ENCODE measurements around the gene ARMC6.

Gene ARMC6

DNA sequence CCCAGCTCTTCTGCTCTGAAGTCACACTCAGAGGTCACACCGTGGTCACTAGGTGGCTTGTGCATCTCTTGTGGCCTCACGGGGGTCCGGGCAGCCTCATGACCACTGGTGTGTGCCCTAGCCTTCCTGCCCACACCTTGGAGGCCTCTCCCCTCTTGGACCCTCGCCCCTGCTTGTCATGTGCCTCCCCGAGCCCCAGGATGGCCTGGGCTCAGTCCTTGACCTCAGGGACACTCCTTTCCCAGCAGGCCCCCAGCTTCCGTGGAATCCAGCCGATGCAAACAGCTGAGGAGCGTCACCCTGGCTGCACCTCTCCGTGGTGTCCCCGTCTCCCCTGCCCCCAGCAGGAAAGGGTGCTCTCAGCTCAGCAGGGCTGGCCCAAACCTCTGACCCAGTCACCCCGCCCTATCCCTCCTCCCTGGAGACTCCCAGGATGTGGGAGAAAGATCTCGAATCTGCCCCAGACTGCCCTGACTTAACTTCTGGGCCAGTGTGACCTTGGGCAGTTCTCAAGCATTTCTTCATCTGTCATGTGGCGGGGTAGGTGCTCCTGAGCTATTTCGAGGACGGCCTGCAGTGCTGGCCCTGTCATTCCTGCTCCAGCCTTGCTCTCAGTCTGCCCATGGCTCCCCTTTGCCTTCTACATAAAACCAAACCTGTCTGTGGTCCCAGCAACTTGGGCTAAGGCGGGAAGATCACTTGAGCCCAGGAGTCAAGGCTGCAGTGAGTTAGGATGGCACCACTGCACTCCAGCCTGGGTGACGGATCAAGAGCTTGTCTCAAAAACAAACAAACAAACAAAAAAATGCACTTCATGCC lies 25.8 kb downstream of the ARMC6 start:
- Histone ChIP-seq H3K27me3 (ENCODE audit: control insufficient read depth, insufficient read depth, low read length) (no peaks in the 10 kb centered on the region), H3K4me1 (ENCODE audit: control insufficient read depth, insufficient read depth, low read length) (no peaks in the 10 kb centered on the region), H3K9ac (ENCODE audit: low read length) (no peak overlapping the region), H3K4me3 (ENCODE audit: low read length) (no peak overlapping the region), H3K36me3 (ENCODE audit: control insufficient read depth, insufficient read depth, low read length) (peaks cover 24% of the 10 kb centered on the region), H3K27ac (ENCODE audit: low read depth, low read length) (no peak overlapping the region)

DNA sequence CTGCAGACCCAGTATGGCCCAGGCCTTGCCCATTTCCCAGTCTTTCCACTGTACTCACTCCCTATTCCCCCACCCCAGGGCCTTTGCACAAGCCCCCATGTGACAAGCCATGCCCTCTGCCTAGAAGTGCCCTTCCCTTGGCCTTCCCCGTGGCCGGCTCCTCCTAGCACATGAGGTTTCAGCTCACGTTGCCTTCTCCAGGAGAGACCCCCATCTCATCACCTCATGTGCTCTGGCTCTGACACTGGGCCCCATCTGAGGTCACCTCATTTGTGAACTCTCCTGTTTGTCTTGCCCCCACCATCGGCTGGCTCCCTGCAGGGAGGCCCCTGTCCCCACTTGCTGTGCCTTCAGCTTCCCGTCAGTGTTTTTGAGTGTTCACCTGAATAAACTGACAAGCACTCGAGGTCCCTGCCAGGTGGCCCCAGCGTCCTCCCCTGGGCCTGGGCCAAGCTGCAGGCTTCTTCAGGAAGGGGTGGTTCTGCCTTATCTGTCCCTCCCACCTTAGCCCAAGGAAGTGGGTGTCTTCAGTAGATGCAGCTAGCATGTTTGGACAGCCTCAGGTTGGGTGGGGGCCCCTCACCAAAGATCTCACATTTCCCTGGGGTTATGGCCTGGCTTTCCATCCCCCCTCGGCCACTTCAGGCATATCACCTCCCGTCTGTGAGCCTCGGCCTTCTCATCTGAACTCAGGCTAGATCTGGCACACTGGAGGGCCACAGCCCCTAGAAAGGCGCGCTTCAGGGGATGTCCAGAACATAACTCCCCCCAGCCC lies 26.6 kb downstream of the ARMC6 start:
- peaks cover 6% of the 10 kb centered on the region for H3K4me1 ChIP-seq (ENCODE audit: control insufficient read depth, insufficient read depth, low read length)
- no peak overlapping the region for H3K9ac ChIP-seq (ENCODE audit: low read length)
- H3K36me3 ChIP-seq (ENCODE audit: control insufficient read depth, insufficient read depth, low read length) = peaks cover 20% of the 10 kb centered on the region
- H3K27me3 ChIP-seq (ENCODE audit: control insufficient read depth, insufficient read depth, low read length) = no peaks in the 10 kb centered on the region
- no peak overlapping the region for H3K27ac ChIP-seq (ENCODE audit: low read depth, low read length)
- H3K4me3 ChIP-seq (ENCODE audit: low read length) = no peak overlapping the region

DNA sequence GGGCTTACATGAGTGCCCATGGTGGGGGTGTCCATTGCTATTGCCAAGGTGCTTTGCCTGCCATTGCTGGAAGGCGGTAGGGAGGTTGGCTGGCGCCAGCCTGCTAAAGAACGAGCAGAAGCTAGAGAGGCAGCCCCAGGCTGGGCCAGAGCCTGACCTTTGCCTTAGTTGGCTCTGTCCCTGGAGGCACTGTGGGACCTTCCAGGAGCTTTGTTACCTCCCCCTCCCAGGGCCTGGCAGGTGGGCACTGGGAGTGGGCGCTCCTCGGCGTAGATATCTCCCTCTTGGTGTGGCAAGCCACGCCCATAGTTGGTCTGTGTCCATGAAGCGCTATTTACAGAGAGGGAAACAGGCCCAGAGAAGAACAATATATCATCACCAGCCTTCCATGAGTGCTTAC lies 28.1 kb downstream of the ARMC6 start:
- Histone ChIP-seq H3K36me3 (ENCODE audit: control insufficient read depth, insufficient read depth, low read length) (peaks cover 12% of the 10 kb centered on the region), H3K4me1 (ENCODE audit: control insufficient read depth, insufficient read depth, low read length) (peaks cover 6% of the 10 kb centered on the region), H3K9ac (ENCODE audit: low read length) (no peak overlapping the region), H3K27ac (ENCODE audit: low read depth, low read length) (no peak overlapping the region), H3K4me3 (ENCODE audit: low read length) (no peak overlapping the region), H3K27me3 (ENCODE audit: control insufficient read depth, insufficient read depth, low read length) (no peaks in the 10 kb centered on the region)

DNA sequence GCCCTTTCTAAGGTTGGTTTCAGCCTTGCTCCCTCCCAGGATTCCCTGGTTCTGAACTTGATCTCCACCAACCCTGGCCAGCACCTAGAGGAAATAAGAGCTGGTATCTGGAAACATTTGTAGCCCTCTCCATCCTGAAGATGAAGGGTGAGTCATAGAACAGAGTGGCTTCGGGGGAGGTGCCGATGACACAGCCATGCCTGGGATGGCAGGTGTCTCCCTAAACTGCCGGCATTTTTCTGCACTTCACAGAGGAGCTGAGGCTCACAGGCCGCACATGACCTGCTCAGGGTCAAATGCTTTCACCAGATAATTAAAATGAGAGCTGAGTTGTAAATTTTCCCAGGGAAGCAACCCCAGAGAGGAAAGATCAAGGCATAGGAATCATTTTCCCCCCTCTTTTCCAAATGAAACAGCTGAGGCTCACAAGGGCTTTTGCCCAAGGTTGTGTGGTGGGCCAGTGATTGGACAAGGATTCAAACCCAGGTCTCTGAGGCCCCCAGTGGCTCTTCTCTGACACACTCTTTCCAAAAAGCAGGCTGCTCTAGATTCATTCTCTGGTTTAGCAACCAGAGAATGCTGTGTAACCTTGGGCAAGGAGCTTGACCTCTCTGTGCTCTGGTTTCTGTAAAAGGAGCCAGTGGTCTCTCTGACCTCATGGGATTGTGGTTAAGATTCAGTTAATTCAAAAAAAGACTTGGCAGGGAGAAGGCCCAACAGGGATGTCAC lies 29.2 kb downstream of the ARMC6 start:
- H3K4me1 ChIP-seq (ENCODE audit: control insufficient read depth, insufficient read depth, low read length) = peaks cover 6% of the 10 kb centered on the region
- peak overlapping the region; percentile 91 for H3K4me3 ChIP-seq (ENCODE audit: low read length)
- peak overlapping the region; percentile 25 for H3K9ac ChIP-seq (ENCODE audit: low read length)
- H3K27me3 ChIP-seq (ENCODE audit: control insufficient read depth, insufficient read depth, low read length) = no peaks in the 10 kb centered on the region
- H3K36me3 ChIP-seq (ENCODE audit: control insufficient read depth, insufficient read depth, low read length) = peaks cover 3% of the 10 kb centered on the region
- H3K27ac ChIP-seq (ENCODE audit: low read depth, low read length) = peak overlapping the region; percentile 34

DNA sequence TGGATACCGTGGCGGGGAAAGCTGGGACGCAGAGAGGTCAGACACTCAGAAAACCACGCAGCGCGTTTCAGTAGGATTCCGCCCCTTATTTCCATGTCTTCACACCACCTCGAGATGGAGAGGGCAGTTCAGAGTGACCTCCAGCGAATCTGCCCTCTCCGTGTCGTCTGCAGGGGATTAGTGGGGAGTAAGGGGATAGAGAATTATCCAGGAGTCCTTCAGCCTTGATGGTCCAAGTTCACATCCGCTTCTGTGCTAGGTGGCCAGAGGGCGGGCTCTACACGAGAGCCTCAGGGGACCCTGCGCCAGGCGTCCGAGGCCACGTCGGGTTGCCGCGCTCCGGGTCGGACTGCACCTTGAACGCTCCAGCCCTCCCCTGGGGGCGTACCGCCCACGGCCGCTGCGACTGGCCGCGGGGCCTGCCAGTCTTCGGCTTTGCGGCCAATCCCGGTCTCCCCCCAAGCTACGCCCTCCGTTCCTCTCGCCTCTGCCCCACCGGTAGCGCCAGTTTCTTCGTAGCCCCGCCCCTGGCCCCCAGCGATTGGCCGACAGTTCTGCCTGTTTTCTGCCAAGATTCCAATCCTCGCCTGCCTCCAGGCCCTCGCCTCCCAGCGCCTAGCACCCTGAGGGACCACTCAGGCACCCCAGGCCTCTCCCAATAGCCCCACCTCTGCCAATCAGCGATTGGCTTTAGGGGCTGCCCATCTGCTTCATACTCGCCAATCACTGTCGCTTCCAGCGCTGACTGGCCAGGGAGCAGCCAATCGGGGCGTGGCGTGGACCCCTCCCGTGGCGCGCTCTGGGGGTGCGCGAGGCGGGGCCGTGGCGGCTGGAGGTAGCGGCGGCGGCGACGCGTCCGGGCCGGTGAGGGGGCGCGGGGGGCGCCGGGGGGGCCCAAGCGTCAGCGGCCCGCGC lies 30.0 kb downstream of the ARMC6 start, which contains the start of gene SLC25A42:
TSS of gene SLC25A42 (plus strand) at position 812 of the 915 bp plus-strand sequence. CDS start 32,131 bp downstream, outside the sequence.
- H3K27ac ChIP-seq (ENCODE audit: low read depth, low read length) = peak within 1 kb of the TSS; percentile 34
- peaks cover 3% of the 10 kb centered on the region for H3K36me3 ChIP-seq (ENCODE audit: control insufficient read depth, insufficient read depth, low read length)
- peak within 1 kb of the TSS; percentile 91 for H3K4me3 ChIP-seq (ENCODE audit: low read length)
- H3K9ac ChIP-seq (ENCODE audit: low read length) = peak within 1 kb of the TSS; percentile 66
- peaks cover 6% of the 10 kb centered on the region for H3K4me1 ChIP-seq (ENCODE audit: control insufficient read depth, insufficient read depth, low read length)
- no peaks in the 10 kb centered on the region for H3K27me3 ChIP-seq (ENCODE audit: control insufficient read depth, insufficient read depth, low read length)

DNA sequence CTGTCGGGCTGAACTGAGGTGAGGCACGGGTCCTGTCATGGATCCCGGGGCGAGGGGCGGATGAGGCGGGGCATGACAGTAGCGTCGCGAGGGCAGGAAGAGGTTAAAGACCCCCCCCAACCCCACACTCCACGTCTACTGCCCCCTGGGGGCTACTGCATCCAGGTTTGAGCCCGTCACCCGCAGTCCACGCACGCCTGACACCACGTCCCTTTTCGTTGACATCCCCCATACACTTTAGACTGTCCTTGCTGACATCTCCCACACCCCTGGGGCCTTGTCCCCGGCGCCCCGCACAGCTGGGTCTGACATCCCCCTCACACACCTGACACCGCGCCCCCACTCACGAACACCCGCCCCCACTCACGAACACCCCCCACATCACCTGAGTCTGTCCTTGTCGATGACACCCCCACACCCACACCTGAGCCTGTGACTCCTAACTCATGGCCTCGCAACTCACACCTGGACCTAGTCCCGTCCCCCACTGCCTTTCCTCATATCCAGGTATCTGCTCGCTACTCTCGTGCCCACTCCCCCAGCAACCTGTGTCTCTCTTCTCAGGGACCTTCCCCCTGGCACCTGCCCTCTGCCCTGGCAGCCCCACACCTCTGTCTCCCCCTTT lies 30.8 kb downstream of the ARMC6 start:
- Histone ChIP-seq H3K9ac (ENCODE audit: low read length) (peak overlapping the region; percentile 38), H3K4me1 (ENCODE audit: control insufficient read depth, insufficient read depth, low read length) (peaks cover 6% of the 10 kb centered on the region), H3K4me3 (ENCODE audit: low read length) (peak overlapping the region; percentile 91), H3K27ac (ENCODE audit: low read depth, low read length) (no peak overlapping the region), H3K27me3 (ENCODE audit: control insufficient read depth, insufficient read depth, low read length) (no peaks in the 10 kb centered on the region), H3K36me3 (ENCODE audit: control insufficient read depth, insufficient read depth, low read length) (peaks cover 3% of the 10 kb centered on the region)

DNA sequence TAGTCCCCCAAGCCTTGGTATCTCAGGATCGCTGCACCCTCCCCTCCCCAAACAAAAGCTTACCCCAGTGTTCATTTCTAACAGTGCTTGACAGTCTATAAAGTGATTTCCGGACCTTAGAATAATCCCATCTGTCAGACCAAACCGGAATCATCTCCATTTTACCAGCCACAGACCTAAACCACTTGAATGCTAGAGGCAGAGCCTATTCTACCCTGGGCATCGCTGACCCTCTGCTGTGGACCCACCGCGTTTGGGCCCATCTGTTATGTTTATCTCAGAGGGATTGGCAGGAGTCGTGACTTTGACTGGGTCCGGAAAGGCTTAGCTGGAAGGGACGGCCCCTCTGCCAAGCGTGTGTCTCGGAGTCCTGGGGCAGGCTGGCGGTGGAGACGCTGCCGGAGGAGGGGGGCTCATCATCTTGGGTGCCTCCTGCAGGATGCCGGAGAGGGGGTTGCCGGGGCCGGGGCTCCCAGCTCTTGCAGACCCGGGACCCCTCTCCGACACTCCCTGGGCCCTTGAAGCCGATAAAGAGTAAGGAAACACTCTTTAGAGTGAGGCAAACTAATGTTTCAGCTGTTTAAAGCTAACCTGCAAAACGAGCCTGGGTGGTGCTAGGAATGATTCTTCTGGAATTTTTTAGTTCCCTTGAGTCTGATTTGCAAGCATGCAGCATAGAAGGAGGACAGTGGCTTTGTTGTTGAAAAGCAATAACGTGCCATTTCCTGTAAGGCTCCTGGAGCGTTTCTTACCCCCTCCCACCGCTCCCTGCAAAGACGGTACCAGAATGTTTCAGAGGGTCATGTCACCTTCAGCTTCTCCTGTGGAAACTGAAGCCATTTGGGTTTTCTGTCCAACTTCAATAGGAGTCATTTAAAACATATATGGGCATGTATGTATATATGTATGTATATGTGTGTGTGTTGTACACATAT lies 31.7 kb downstream of the ARMC6 start:
- no peak overlapping the region for H3K27ac ChIP-seq (ENCODE audit: low read depth, low read length)
- H3K4me3 ChIP-seq (ENCODE audit: low read length) = peak overlapping the region; percentile 91
- H3K27me3 ChIP-seq (ENCODE audit: control insufficient read depth, insufficient read depth, low read length) = no peaks in the 10 kb centered on the region
- peak overlapping the region; percentile 66 for H3K9ac ChIP-seq (ENCODE audit: low read length)
- no peaks in the 10 kb centered on the region for H3K36me3 ChIP-seq (ENCODE audit: control insufficient read depth, insufficient read depth, low read length)
- H3K4me1 ChIP-seq (ENCODE audit: control insufficient read depth, insufficient read depth, low read length) = peaks cover 6% of the 10 kb centered on the region

DNA sequence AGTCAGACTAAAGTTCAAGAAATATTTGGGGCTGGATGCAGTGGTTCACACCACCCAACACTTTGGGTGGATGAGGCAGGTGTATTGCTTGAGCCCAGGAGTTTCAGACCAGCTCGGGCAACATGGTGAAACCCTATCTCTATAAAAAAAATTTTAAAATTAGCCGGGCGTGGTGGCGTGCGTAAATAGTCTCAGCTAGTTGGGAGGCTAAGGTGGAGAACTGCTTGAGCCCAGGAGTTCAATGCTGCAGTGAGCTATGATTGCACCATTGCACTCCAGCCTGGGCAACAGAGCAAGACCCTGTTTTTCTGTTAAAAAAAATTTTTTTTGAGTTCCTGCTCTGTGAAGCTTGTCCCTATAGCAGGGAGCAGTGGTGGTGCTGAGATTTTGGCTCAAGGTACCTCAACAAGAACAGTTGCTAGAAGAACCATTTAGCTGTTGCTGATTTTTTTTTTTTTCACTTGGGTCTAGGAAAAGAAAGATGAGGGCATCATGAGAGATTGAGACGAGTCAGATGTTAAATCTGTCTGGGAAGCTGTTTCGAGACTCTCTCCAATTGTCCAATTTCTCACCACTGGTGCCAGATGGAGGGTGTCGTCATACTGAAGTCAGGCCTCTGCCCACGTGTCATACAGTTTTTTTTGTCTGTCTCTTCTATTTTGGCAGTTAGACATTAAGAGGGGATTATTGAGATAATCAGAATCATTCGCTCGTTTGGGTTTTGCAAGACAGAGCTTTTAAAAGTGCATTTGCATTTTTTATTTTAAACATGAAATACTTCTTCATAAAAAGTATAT lies 34.1 kb downstream of the ARMC6 start:
- Histone ChIP-seq H3K4me1 (ENCODE audit: control insufficient read depth, insufficient read depth, low read length) (peaks cover 6% of the 10 kb centered on the region), H3K27me3 (ENCODE audit: control insufficient read depth, insufficient read depth, low read length) (no peaks in the 10 kb centered on the region)

DNA sequence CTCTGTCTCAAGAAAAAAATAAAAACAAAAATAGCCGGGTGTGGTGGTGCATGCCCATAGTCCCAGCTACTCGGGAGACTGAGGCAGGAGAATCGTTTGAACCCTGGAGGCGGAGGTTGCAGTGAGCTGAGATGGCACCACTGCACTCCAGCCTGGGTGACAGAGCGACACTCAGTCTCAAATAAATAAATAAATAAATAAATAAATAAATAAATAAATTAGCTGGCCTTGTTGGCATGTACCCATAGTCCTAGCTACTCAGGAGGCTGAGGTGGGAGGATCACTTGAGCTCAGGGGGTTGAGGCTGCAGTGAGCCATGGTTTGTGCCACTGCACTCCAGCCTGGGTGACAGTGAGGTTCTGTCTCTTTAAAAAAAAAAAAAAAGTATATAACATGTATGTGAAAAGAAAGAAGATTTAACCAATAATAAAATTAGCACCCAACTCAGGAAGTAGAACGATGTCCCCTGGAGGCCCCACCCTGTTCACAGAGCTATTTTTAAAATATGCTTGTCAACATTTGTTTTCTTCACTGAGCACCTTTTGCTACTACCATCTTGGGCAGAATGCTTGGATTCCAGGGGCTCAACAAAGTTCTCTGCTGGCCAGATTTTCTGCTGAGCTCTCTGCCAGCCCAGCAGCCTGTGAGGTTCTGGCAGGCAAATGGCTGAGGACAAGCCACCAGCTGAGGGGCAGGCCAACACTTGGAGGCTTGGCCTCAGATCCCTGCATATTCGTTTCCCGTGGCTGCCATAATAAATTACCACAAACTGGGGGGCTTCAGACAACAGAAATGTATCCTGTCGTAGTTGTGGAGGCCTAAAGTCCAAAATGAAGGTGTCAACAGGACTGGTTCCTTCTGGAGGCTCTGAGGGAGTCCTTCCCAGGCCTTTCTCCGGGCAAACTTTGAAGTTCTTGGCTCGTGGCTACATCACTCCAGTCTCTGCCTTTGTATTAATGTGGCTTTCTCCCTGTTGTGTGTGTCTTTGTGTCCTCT lies 35.6 kb downstream of the ARMC6 start:
- Histone ChIP-seq H3K27ac (ENCODE audit: low read depth, low read length) (no peak overlapping the region), H3K9ac (ENCODE audit: low read length) (no peak overlapping the region), H3K4me3 (ENCODE audit: low read length) (no peak overlapping the region), H3K36me3 (ENCODE audit: control insufficient read depth, insufficient read depth, low read length) (no peaks in the 10 kb centered on the region), H3K27me3 (ENCODE audit: control insufficient read depth, insufficient read depth, low read length) (no peaks in the 10 kb centered on the region), H3K4me1 (ENCODE audit: control insufficient read depth, insufficient read depth, low read length) (peaks cover 6% of the 10 kb centered on the region)

More for the DNA sequence above, 34.1 kb downstream of the ARMC6 start:
- Histone ChIP-seq H3K27ac (ENCODE audit: low read depth, low read length) (no peak overlapping the region), H3K36me3 (ENCODE audit: control insufficient read depth, insufficient read depth, low read length) (no peaks in the 10 kb centered on the region), H3K4me3 (ENCODE audit: low read length) (no peak overlapping the region), H3K9ac (ENCODE audit: low read length) (no peak overlapping the region)

Data from rectal smooth muscle tissue (tissue), 1 donor.